ENCODE measurements around the gene BMPR1A.
"Not testable (repeated sequence)": the region's sequence is repeated elsewhere in the genome, so short reads cannot be mapped to it uniquely, and the experiment has no call there.

The BMPR1A gene

GRCh38 chr10:86946213-86947155 lies 190.1 kb downstream of the BMPR1A start:
- no peak for TF ChIP-seq CTCF (IDR thresholded peaks at IDR 0.05; ENCODE audit: borderline replicate concordance, insufficient read depth, low read depth, low read length)
- H3K4me3 ChIP-seq (ENCODE audit: low read depth, low read length), result no peak overlapping the region

GRCh38 chr10:86947806-86948205 lies 191.4 kb downstream of the BMPR1A start:
- H3K4me3 ChIP-seq (ENCODE audit: low read depth, low read length), result not testable (repeated sequence)

GRCh38 chr10:86950349-86950748 lies 193.9 kb downstream of the BMPR1A start:
- TF ChIP-seq CTCF (IDR thresholded peaks at IDR 0.05; ENCODE audit: borderline replicate concordance, insufficient read depth, low read depth, low read length), result no peak
- no peak overlapping the region for H3K4me3 ChIP-seq (ENCODE audit: low read depth, low read length)

GRCh38 chr10:86951184-86951761 lies 194.9 kb downstream of the BMPR1A start:
- no peak for TF ChIP-seq CTCF (IDR thresholded peaks at IDR 0.05; ENCODE audit: borderline replicate concordance, insufficient read depth, low read depth, low read length)

GRCh38 chr10:86952106-86952505 lies 195.7 kb downstream of the BMPR1A start:
- no peak for TF ChIP-seq CTCF (IDR thresholded peaks at IDR 0.05; ENCODE audit: borderline replicate concordance, insufficient read depth, low read depth, low read length)

More at GRCh38 chr10:86951184-86951761, 194.9 kb downstream of the BMPR1A start:
- H3K4me3 ChIP-seq (ENCODE audit: low read depth, low read length), result no peak overlapping the region

GRCh38 chr10:86952697-86953096 lies 196.3 kb downstream of the BMPR1A start:
- not testable (repeated sequence) for H3K4me3 ChIP-seq (ENCODE audit: low read depth, low read length)

More at GRCh38 chr10:86952106-86952505, 195.7 kb downstream of the BMPR1A start:
- no peak overlapping the region for H3K4me3 ChIP-seq (ENCODE audit: low read depth, low read length)

- no peak for TF ChIP-seq CTCF (IDR thresholded peaks at IDR 0.05; ENCODE audit: borderline replicate concordance, insufficient read depth, low read depth, low read length)
- no peak overlapping the region for H3K4me3 ChIP-seq (ENCODE audit: low read depth, low read length)
Measured at GRCh38 chr10:86953747-86954680, 197.6 kb downstream of the BMPR1A start.
